GM12892 (cell line): ENCODE data around the gene NOC4L.

Experiments
- POLR2A ChIP-seq: IDR thresholded peaks from 2 replicates; pipeline ENCODE4 v1.6.1; 2011; ENCODE audit warnings: low read depth, low read length, control low read depth
- POLR2AphosphoS5 ChIP-seq: IDR thresholded peaks from 2 replicates; pipeline ENCODE4 v1.6.1; 2011; ENCODE audit warnings: low read depth, low read length, control low read depth

- no peak for TF ChIP-seq POLR2A
- TF ChIP-seq POLR2AphosphoS5: no peak
These were observed 20.1 kb upstream of the NOC4L start for GRCh38 chr12:132123970-132124765.
